Fibroblast of gingiva (primary cell): ENCODE results near the gene VASH1.
"Not testable (repeated sequence)": the region's sequence is repeated elsewhere in the genome, so short reads cannot be mapped to it uniquely, and the experiment has no call there.

Experiments
- DNase-seq: peaks from one replicate; pipeline ENCODE4 v3.0.0-alpha.2; 2011; ENCODE audit warnings: low read depth

Gene VASH1

GRCh38 chr14:76761136-76761959 lies at the start of gene VASH1:
VASH1 (plus strand) TSS chr14:76761468; CDS start chr14:76762822, 1,354 bp downstream.
- DNase-seq, result peak; percentile 77

- DNase-seq, result no peak
Observed at GRCh38 chr14:76713121-76713520, 48.1 kb upstream of the VASH1 start.

GRCh38 chr14:76714470-76714869 lies 46.8 kb upstream of the VASH1 start:
- no peak for DNase-seq

GRCh38 chr14:76715101-76715500 lies 46.2 kb upstream of the VASH1 start:
- no peak for DNase-seq

- no peak for DNase-seq
Observed at GRCh38 chr14:76715511-76716081, 45.7 kb upstream of the VASH1 start.

GRCh38 chr14:76716285-76716684 lies 45.0 kb upstream of the VASH1 start:
- DNase-seq, result no peak

- DNase-seq, result no peak
Observed at GRCh38 chr14:76717508-76718290, 43.6 kb upstream of the VASH1 start.

GRCh38 chr14:76718306-76719040 lies 42.8 kb upstream of the VASH1 start:
- no peak for DNase-seq

- no peak for DNase-seq
Observed at GRCh38 chr14:76719666-76720065, 41.6 kb upstream of the VASH1 start.

- DNase-seq, result no peak
Observed at GRCh38 chr14:76720382-76720813, 40.9 kb upstream of the VASH1 start.

GRCh38 chr14:76721506-76721905 lies 39.8 kb upstream of the VASH1 start:
- not testable (repeated sequence) for DNase-seq

GRCh38 chr14:76724651-76725550 lies 36.4 kb upstream of the VASH1 start:
- DNase-seq, result no peak

GRCh38 chr14:76726551-76726970 lies 34.7 kb upstream of the VASH1 start:
- DNase-seq, result no peak

GRCh38 chr14:76727384-76727783 lies 33.9 kb upstream of the VASH1 start:
- DNase-seq, result no peak

- no peak for DNase-seq
Observed at GRCh38 chr14:76727901-76728300, 33.4 kb upstream of the VASH1 start.

- no peak for DNase-seq
Observed at GRCh38 chr14:76729258-76729657, 32.0 kb upstream of the VASH1 start.

- DNase-seq, result no peak
Observed at GRCh38 chr14:76729953-76730505, 31.2 kb upstream of the VASH1 start.

- DNase-seq, result not testable (repeated sequence)
Observed at GRCh38 chr14:76734501-76734900, 26.8 kb upstream of the VASH1 start.

- DNase-seq, result no peak
Observed at GRCh38 chr14:76736514-76736913, 24.8 kb upstream of the VASH1 start.

- no peak for DNase-seq
Observed at GRCh38 chr14:76741074-76741473, 20.2 kb upstream of the VASH1 start.

- DNase-seq, result no peak
Observed at GRCh38 chr14:76742185-76742584, 19.1 kb upstream of the VASH1 start.
